T-helper 2 cell treated with Interferon-gamma antibody and Interleukin-4, amounts not matched to agents 5 μg/mL and 100 μg/mL, for 36 hours (primary cell): Measurements from ENCODE around the gene BOC.
"Not testable (repeated sequence)": the region's sequence is repeated elsewhere in the genome, so short reads cannot be mapped to it uniquely, and the experiment has no call there.

Experiments used
- DNase-seq: peaks from one replicate; pipeline ENCODE4 v3.0.0; 2021; ENCODE audit warnings: low spot score
- H3K27ac Mint-ChIP-seq: one replicate; pipeline ENCODE4 v1.8.0; 2021; ENCODE audit warnings: mild to moderate bottlenecking, mixed read lengths
- H3K27me3 Mint-ChIP-seq: one replicate; pipeline ENCODE4 v1.8.0; 2021; ENCODE audit warnings: low read depth, mixed read lengths
- H3K36me3 Mint-ChIP-seq: one replicate; pipeline ENCODE4 v1.8.0; 2021; ENCODE audit warnings: low read depth, mixed read lengths
- H3K4me1 Mint-ChIP-seq: one replicate; pipeline ENCODE4 v1.8.0; 2021; ENCODE audit warnings: low read depth, mixed read lengths
- H3K4me3 Mint-ChIP-seq: one replicate; pipeline ENCODE4 v1.8.0; 2022; ENCODE audit warnings: mild to moderate bottlenecking, moderate library complexity, mixed read lengths
- H3K9me3 Mint-ChIP-seq: one replicate; pipeline ENCODE4 v1.8.0; 2021; ENCODE audit warnings: mixed read lengths

BOC gene, protein sequence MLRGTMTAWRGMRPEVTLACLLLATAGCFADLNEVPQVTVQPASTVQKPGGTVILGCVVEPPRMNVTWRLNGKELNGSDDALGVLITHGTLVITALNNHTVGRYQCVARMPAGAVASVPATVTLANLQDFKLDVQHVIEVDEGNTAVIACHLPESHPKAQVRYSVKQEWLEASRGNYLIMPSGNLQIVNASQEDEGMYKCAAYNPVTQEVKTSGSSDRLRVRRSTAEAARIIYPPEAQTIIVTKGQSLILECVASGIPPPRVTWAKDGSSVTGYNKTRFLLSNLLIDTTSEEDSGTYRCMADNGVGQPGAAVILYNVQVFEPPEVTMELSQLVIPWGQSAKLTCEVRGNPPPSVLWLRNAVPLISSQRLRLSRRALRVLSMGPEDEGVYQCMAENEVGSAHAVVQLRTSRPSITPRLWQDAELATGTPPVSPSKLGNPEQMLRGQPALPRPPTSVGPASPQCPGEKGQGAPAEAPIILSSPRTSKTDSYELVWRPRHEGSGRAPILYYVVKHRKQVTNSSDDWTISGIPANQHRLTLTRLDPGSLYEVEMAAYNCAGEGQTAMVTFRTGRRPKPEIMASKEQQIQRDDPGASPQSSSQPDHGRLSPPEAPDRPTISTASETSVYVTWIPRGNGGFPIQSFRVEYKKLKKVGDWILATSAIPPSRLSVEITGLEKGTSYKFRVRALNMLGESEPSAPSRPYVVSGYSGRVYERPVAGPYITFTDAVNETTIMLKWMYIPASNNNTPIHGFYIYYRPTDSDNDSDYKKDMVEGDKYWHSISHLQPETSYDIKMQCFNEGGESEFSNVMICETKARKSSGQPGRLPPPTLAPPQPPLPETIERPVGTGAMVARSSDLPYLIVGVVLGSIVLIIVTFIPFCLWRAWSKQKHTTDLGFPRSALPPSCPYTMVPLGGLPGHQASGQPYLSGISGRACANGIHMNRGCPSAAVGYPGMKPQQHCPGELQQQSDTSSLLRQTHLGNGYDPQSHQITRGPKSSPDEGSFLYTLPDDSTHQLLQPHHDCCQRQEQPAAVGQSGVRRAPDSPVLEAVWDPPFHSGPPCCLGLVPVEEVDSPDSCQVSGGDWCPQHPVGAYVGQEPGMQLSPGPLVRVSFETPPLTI

DNA sequence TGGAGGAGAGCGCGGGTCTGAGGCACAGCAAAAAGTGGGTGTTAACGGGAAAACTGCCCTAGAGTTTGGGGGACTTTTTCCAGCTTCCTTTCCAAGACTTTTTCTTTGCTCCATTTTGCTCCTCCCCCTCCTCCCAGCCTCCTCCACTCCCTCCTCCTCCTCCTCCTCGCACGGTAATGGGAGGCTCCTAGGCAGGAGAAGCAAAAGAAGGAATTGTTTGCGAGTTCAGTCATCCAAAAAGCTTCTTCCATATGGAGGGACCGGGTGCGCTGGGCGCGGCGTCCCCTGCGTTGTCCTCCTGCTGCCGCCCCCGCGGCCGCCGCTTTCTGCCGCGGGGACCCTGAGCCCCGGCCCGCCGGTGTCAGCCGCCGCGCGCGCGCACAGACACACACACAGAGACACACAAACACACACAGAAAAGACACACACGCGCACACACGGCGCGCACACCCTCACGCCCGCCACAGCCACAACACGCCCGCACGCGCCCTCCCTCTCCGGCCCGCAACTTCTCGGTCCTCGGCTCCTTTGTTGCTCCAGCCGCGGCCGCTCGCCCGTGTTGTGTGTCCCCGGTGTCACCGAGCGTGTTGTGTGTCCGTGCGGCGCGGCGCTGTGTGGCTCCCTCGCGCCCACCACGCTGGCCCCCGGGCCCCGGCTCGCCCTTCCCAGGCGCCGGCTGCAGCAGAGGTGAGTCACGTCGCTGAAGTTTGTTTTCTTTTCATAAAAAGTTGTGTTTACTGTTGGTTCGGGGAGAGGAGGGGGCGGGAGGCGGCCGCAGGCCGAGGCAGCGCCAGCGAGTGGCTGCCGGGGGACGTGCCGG is at the start of gene BOC:
BOC (plus strand) TSS at position 228 of the 820 bp plus-strand sequence. CDS start 38,246 bp downstream, outside the sequence.
- Mint-ChIP-seq H3K36me3 (peaks cover 2% of the 10 kb centered on the region), H3K27me3 (peaks cover 75% of the 10 kb centered on the region), H3K9me3 (no peaks in the 10 kb centered on the region), H3K4me1 (peaks cover 9% of the 10 kb centered on the region), H3K27ac (no peak within 1 kb of the TSS), H3K4me3 (peak within 1 kb of the TSS; percentile 79)
- peak; percentile 7 for DNase-seq

DNA sequence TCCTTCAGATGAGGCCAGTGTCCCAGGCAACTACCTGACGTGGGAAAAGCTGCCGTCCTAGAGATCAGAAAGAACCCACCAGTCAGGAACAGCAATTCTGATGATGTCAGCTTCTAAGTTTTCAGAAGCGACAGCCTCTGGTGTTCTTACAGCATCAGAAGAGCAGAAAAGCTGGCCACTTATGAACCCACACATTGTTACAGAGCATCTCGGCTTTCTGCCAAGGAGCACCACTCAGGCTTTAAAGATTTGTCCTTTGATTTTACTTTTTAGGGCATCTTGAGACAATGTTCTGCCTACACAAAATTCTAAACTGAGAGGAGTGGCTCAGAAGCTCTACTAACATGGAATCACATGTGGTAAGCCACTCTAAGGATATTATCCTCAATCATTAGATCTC is 49.7 kb upstream of the BOC start:
- Mint-ChIP-seq H3K27me3 (peaks cover 3% of the 10 kb centered on the region), H3K9me3 (no peaks in the 10 kb centered on the region), H3K4me1 (no peaks in the 10 kb centered on the region), H3K27ac (no peak overlapping the region), H3K36me3 (no peaks in the 10 kb centered on the region), H3K4me3 (no peak overlapping the region)
- no peak for DNase-seq

- H3K27me3 Mint-ChIP-seq, result peaks cover 3% of the 10 kb centered on the region
Measured at GRCh38 chr3:113163152-113163551, 48.2 kb upstream of the BOC start.

DNA sequence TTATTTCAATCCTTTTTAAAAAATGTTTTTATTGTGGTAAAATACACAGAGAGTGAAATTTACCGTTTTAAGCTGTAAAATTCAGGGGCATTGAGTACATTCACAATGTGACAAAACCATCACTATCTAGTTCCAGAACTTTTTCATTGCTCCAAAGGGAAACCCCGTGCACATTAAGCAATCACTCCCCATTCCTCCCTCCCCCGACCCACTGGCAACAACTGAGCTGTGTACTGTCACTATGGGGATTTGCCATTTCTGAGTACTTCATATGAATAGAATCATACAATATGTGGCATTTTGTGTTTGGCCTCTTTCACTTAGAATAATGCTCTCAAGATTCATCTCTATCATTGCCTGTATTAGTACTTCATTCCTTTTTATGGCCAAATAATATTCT is 45.5 kb upstream of the BOC start:
- Mint-ChIP-seq H3K9me3 (no peaks in the 10 kb centered on the region), H3K27me3 (peaks cover 3% of the 10 kb centered on the region), H3K4me3 (no peak overlapping the region), H3K4me1 (no peaks in the 10 kb centered on the region), H3K27ac (no peak overlapping the region), H3K36me3 (no peaks in the 10 kb centered on the region)
- DNase-seq, result no peak

More at GRCh38 chr3:113163152-113163551, 48.2 kb upstream of the BOC start:
- no peak overlapping the region for H3K4me3 Mint-ChIP-seq
- H3K9me3 Mint-ChIP-seq, result no peaks in the 10 kb centered on the region
- no peaks in the 10 kb centered on the region for H3K4me1 Mint-ChIP-seq
- no peak overlapping the region for H3K27ac Mint-ChIP-seq
- no peaks in the 10 kb centered on the region for H3K36me3 Mint-ChIP-seq
- no peak for DNase-seq

DNA sequence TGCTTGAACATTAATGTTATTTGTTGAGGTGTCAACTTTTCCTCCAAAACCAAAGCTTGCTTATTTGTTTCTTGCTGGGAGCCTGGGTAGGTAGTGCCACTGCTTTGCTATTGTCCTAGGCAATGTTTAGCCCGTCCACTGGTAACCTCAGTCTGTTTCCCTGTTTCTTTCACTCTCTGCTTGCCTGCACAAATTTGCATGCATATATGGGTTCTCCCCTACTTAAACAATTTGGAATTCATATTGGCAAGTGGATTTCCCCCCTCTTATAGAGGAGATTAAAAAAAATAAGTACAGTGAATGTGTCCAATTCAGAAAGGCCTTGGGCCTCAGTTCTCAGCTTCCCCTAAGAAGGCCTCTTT is 45.0 kb upstream of the BOC start:
- Mint-ChIP-seq H3K9me3 (no peaks in the 10 kb centered on the region), H3K4me1 (no peaks in the 10 kb centered on the region), H3K36me3 (no peaks in the 10 kb centered on the region), H3K27me3 (peaks cover 3% of the 10 kb centered on the region), H3K27ac (no peak overlapping the region), H3K4me3 (no peak overlapping the region)
- DNase-seq, result no peak

GRCh38 chr3:113166719-113167492 is 44.5 kb upstream of the BOC start:
- Mint-ChIP-seq H3K4me3 (no peak overlapping the region), H3K27ac (no peak overlapping the region), H3K27me3 (peaks cover 3% of the 10 kb centered on the region), H3K4me1 (no peaks in the 10 kb centered on the region), H3K9me3 (no peaks in the 10 kb centered on the region), H3K36me3 (no peaks in the 10 kb centered on the region)
- DNase-seq, result no peak

DNA sequence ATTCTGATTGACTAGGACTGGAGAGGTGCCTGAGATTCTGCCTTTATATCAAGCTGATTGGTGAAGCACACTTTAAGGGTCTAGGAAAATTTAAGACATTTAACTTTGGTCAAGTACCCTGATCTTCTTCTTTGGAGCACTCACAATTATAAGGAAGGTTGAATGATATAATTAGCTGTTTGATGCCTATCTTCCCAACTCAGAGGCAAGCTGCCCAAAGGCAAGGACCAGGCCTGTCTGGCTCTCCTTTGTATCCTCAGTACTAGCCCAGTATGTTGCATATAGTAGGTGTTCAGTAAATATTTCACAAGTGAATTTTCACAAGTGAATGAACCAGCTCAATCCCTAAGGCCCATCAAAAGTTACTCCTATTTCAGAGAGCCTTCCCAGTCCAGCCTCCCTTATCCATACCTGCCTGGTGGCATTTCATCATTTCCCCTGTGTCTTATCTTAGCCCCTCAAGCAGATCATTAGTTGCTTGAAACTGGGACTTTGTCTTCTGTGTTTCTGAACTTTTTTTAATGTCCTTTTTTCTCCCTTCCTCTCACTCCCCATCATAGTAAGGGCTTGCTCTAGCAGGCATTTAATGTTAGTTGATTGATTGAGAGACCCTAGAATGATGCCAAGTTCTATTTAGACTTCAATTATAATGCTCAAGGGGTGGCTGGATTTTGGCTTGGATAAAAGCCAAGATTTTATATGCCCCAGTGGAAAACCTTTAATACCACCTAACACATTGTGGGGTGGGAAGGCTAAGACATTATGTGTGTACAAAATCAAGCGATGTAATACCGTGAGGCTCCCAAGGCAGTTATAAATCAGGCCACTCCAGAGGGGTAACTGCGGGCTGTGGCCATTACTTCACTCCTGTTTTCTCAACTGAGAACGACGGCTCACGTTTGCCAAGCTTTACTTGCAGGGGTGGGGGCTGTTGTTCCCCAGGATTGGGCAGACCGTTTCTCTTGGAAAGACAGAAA is 43.2 kb upstream of the BOC start:
- no peak overlapping the region for H3K4me3 Mint-ChIP-seq
- no peak overlapping the region for H3K27ac Mint-ChIP-seq
- no peaks in the 10 kb centered on the region for H3K9me3 Mint-ChIP-seq
- H3K27me3 Mint-ChIP-seq, result peaks cover 3% of the 10 kb centered on the region
- no peak for DNase-seq
- no peaks in the 10 kb centered on the region for H3K36me3 Mint-ChIP-seq
- no peaks in the 10 kb centered on the region for H3K4me1 Mint-ChIP-seq

GRCh38 chr3:113169891-113170452 is 41.4 kb upstream of the BOC start:
- Mint-ChIP-seq H3K27me3 (peaks cover 3% of the 10 kb centered on the region), H3K4me1 (no peaks in the 10 kb centered on the region), H3K36me3 (no peaks in the 10 kb centered on the region), H3K9me3 (no peaks in the 10 kb centered on the region), H3K4me3 (no peak overlapping the region), H3K27ac (no peak overlapping the region)
- DNase-seq, result no peak

DNA sequence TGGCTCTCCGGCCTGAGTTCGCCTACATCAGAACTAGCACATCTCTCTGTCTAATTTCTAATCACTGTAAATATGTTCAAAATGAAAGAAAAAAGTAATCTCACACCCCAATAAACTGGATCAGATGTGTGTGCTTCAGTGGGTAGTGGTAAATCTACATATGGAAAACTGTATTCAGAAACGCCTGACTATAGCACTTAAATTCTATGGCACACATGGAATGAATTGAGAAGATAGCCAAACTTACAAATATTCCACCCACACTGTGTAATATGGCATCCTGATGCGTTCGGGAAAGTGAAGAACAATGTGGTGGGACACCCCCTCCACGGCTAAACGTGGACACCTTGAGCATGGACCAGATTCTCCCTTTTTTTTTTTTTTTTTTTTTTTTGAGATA is 40.6 kb upstream of the BOC start:
- Mint-ChIP-seq H3K27me3 (no peaks in the 10 kb centered on the region), H3K36me3 (no peaks in the 10 kb centered on the region), H3K4me1 (no peaks in the 10 kb centered on the region), H3K4me3 (no peak overlapping the region), H3K27ac (no peak overlapping the region), H3K9me3 (no peaks in the 10 kb centered on the region)
- DNase-seq, result no peak

DNA sequence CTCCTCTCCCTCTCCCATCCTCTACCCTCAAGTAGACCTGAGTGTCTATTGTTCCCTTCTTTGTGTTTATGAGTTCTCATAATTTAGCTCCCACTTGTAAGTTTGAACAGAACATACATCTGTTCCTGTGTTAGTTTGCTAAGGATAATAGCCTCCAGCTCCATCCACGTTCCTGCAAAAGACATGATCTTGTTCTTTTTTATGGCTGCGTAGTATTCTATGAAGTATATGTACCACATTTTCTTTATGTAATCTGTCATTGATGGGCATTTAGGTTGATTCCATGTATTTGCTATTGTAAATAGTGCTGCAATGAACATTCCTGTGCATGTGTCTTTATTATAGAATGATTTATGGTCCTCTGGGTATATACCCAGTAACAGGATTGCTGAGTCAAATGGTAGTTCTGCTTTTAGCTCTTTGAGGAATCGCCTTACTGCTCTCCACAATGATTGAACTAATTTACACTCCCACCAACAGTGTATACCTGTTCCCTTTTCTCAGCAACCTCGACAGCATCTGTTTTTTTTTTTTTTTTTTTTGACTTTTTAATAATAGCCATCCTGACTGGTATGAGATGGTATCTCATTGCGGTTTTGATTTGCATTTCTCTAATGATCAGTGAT is 39.6 kb upstream of the BOC start:
- not testable (repeated sequence) for H3K4me1 Mint-ChIP-seq, H3K36me3 Mint-ChIP-seq, DNase-seq, H3K27me3 Mint-ChIP-seq, H3K9me3 Mint-ChIP-seq, H3K27ac Mint-ChIP-seq, H3K4me3 Mint-ChIP-seq

DNA sequence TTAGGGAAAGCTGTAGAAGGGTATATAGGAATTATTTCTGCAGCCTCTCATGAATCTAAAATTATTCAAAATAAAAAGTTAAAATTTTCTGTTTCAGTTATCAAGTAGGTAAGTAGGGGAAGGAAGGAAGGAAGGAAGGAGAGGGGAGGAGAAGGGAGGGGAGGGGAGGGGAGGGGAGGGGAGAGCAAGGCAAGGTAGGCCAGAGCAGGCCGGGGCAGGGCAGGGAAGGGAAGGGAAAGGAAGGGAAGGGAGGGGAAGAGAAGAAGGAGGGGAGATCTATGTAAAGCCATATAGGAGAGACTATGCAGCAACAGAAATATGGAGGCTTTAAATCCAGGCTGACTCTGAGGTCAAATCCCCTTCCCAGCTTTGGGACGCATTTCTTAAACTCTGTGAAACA is 38.3 kb upstream of the BOC start:
- no peaks in the 10 kb centered on the region for H3K36me3 Mint-ChIP-seq
- DNase-seq, result no peak
- no peaks in the 10 kb centered on the region for H3K9me3 Mint-ChIP-seq
- H3K4me3 Mint-ChIP-seq, result no peak overlapping the region
- no peaks in the 10 kb centered on the region for H3K27me3 Mint-ChIP-seq
- no peak overlapping the region for H3K27ac Mint-ChIP-seq
- no peaks in the 10 kb centered on the region for H3K4me1 Mint-ChIP-seq
